Kidney capillary endothelial cell (primary cell): ENCODE results near the gene RCAN1.

Experiments used
- DNase-seq: peaks from one replicate; pipeline ENCODE4 v3.0.0-alpha.2; 2018; ENCODE audit warnings: low spot score

The RCAN1 gene

DNA sequence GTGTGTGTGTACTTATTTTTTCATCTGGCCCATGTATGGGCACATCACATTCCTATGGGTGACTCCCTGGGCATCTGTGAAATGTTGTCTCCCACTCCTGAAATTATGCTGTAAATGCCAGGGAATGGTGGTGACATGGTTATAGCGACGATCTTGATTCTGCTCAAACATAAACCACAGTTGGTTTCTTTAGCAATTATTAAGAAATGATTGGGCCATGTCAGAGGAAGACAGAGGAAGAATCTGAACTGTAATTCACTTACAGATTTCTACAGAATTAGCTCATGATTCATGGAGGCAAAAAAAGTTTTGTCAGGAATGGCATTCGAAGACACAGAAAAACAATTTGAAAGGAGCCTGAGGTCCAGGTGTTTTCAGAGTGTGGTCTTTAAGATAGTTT, 77.1 kb downstream of the RCAN1 start:
- DNase-seq: no peak

DNA sequence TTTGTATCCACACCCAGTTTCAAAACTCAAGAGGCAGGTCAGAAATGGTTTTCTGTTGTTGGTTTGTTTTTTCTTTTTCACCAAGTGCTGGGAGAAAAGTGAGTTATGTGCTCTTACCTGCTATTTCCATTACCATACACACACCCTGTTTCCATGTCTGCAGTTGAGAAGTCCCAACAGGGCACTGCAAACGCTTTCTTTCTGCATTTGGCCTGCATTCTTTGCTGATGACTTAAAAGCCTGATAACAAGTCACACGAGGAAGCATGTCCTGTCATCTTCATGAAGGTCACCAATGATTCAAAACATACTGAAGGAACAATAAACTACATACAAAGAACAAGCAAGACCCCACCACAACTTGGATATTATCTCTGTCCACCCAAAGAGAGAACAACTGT, 78.1 kb downstream of the RCAN1 start:
- no peak for DNase-seq

GRCh38 chr21:34536311-34536710, 78.6 kb downstream of the RCAN1 start:
- no peak for DNase-seq

DNA sequence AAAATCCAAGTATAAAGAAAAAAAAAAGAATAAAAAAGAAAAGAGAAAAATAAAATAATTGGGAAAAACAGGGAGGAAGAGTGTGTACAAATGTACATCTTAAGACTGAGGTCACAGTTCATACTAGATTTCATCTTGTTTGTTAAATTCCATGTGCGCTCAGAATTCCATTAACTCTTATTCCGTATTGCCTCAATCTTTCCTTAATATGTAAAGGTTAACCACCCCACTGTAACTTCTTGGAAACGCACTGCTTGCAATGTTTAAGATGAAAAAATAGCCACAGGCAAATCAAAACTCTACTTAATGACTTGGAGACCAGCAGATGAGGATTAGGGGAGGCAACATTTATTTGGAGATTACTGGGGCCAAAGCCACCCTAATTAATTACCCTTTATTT, 79.0 kb downstream of the RCAN1 start:
- DNase-seq: no peak

DNA sequence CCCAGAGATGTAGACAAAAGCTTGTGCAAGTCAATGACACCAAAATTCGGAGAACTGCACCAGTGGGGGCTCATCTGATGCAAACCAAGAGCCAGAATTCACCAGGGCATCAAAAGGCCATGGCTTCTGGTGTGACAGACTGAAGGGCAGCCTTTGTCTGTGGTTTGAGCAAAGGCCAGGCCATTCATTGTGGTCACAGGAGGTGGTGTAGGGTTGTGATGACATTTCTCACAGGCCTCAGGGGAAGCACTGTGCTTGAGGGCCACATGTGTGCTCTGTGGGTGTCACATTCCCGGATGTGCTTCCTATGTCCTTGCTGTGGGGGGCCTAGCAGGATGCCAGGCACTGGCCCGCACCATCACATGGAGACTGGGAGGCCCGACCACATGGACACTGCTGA, 80.4 kb downstream of the RCAN1 start:
- DNase-seq: no peak

DNA sequence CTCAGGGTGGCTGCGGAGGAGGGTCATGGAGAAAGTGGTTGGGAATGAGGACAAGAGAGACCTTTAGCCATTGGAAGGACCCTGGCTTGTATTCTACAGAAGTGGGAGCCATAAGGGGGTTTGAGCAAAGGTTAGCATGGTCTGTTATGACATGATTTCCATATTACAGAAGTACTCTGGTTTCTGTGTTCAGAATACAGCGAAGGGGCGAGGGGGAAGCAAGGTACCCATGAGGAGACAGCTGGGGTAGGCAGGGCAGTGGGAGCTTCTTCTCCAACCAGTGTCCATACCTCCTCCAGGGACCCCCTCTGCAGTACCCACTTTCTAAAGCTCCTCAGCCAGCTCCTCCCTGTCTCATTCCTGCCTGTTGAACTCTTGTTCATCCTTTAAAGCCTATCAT, 81.0 kb downstream of the RCAN1 start:
- no peak for DNase-seq

DNA sequence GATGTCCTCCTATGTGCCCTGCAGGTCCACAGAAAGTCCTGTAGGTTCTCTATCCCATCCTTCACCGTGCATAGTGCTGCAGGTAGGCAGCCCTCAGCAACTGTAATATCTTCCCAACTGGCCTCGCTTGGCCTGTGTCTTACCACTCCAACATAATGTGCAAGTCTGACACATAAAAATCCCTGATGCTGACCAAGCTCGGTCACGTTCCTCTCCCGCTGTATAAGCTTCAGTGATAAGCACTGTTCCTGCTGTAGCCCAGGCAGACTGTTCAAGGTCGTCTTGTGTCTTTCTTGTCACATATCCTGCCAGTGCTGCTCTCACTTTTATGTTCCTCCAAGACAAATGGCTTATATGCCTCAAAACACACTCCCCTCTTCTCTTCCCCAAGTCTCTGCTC, 83.5 kb downstream of the RCAN1 start:
- DNase-seq: no peak

GRCh38 chr21:34530261-34530660, 84.7 kb downstream of the RCAN1 start:
- DNase-seq: no peak

- no peak for DNase-seq
Measured at GRCh38 chr21:34528131-34528561, 86.8 kb downstream of the RCAN1 start.

GRCh38 chr21:34526618-34527290, 88.2 kb downstream of the RCAN1 start:
- DNase-seq: peak; percentile 95

- DNase-seq: peak; percentile 4
Measured at GRCh38 chr21:34526241-34526617, 88.7 kb downstream of the RCAN1 start.

DNA sequence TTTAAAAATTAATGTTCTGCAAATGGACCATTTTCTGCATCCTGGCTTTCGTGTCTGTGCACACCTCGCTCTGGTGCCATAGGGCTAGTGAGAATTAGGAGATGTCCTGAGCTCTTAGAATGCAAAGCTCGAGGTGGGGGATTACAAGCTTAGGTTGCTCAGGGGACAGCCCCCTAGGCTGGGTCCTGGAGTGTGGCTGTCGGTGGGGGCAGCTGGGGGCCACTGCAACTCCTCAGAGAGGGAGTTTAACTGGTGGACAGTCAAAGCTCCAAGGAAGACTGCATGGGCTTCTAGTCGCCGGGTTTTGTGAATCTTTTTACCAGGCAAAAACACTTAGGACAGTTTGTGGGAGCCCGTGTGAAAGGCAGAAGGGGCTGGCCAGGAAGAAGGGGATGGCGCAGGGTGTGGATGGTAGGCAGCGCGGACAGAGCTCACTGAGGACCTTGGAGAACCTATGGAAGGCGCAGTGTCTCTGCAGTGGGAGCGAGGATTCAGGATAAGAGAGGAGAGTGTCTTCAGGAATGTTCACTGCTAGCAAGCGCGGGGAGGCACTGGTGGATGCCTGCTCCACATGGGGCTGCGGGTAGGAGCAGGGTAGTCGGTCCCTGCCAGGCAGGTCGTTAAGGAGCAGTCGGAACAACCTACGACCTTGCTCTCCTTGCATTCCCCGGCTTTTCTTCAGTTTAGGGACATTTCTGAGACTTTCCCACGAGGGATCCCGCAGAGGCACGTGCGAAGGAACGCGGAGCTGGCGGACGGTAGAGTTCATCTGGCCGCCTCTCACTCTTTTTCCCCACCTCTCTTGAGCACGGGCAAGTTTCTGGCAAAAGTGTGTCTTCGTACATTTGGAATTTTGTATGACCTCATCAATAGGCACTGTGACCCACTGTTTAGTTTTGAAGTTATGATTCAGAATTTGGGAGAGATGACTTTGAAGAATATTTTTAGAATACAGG, 90.0 kb downstream of the RCAN1 start:
- DNase-seq: peak; percentile 33

DNA sequence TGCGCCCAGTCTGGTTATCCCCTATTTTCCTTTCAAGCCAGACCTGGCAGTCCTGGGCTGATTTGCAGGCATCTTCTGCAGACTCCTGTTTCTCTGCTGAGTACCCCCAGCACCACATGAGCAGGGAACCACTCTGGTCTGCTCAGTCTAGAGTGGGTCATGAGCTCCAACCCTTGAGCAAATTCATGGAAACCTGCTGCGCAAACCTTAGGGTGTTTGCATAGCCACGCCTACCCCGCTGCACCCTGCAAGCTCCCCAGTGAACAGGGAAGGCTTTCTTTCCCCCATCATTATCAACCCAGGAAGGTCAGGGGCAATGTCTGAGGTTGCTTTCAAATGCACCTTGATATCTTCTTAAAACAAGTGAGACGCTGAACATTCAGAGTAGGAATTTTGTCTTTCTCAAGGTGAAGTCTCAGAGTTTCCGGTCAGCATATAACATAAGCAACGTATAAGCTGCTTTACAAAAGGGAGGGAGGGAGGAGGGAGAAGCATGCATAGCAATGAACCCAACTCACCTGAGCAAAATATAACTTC, 91.8 kb downstream of the RCAN1 start:
- DNase-seq: no peak

DNA sequence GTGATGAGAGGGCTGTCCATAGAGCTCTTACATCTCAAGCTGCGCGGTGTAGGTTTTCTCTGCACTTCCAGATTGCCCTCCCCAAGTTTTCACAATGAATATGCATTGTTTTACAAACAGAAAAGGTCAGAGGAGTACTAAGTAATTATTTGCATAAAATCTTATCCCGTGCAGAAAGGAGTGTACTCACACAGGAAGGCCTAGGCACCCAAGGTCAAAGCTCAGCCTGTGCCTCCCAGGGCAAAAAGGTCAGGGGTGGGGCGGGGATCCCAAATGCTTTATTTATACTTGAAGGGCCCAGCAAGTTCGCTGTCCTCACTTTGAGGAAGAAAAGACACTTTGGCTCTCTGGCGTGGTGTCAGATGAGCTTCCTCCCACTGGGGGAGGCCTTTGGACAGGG, 92.6 kb downstream of the RCAN1 start:
- DNase-seq: no peak

- DNase-seq: no peak
Measured at GRCh38 chr21:34521561-34521960, 93.4 kb downstream of the RCAN1 start.

DNA sequence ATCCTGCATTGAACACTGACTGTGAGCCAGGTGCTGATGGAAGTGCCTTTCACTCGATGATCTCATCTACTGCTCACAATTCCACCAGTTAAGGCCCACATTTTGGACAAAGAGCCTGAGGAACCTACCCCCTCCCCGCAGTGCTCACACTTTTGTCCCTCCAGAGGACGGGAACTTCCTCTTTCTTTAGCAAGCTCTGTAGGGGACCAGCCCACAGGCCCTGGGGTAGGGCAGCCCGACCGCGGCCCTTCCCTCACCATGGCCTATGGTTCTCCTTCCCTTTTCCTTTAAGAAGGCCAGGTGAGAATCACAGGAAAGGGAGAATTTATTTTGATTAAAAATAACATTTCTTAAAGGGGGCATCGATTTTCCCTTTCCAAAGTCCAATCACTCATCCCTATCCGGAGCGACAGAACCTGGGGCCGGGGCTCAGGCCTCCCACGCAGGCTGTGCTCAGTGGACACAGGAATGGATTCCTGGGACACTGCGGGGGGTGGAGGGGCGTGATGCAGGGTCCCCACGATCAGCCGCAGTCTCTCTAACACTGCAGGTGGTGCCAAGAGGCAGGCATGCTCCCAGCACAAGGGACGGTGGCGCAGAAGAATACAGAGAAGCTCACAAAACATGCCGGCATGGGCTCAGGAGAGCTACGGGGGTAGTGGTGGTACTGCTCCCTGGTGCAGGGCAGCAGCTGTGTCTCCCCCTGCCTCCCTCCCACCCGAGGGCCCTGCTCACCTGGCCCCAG, 94.0 kb downstream of the RCAN1 start:
- DNase-seq: no peak

- DNase-seq: no peak
Measured at GRCh38 chr21:34520281-34520680, 94.6 kb downstream of the RCAN1 start.

- no peak for DNase-seq
Measured at GRCh38 chr21:34519694-34520093, 95.2 kb downstream of the RCAN1 start.

GRCh38 chr21:34519016-34519415, 95.9 kb downstream of the RCAN1 start:
- DNase-seq: no peak

GRCh38 chr21:34518301-34518700, 96.6 kb downstream of the RCAN1 start:
- no peak for DNase-seq

GRCh38 chr21:34517491-34518245, 97.2 kb downstream of the RCAN1 start:
- peak; percentile 13 for DNase-seq

DNA sequence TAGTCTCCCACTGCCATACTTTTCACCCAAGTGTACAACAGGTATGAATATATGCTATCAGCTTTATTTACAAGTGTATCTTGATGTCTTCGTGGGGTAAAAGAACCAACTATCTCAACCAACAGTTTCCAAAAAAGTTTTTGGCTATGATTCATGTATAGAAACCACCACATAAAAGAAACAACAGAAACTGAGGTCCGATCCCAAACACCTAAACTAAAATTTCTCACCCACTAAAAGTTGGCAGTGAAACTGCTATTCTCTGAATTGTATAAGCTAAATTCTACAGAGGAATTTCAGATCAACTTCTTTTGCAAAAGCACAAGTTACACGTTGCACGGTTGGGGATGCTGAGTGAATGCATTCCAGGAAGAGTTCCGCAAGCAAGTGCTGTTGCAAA, 97.9 kb downstream of the RCAN1 start:
- no peak for DNase-seq
